ENCODE measurements around the gene WBP11. TPM values are rescaled to one million over a fixed set of nuclear protein-coding genes. Genes with fewer than 3 reads are reported as not detected.
A peak's percentile ranks its signal among the peaks of the same experiment; 100 is the strongest.

The WBP11 gene
- total RNA-seq, 1 donor from 2014 or later, result 72.1 TPM

- Histone ChIP-seq H3K9ac (ENCODE audit: low read length) (no peak overlapping the region), H2AFZ (ENCODE audit: low read depth, low read length) (peak overlapping the region; percentile 33), H3K27ac (ENCODE audit: low read depth, low read length) (no peak overlapping the region), H3K27me3 (ENCODE audit: insufficient read depth, low read length) (no peaks in the 10 kb centered on the region), H3K4me1 (ENCODE audit: insufficient read depth, low read length) (no peaks in the 10 kb centered on the region), H3K36me3 (ENCODE audit: insufficient read depth, low read length) (no peaks in the 10 kb centered on the region), H3K79me2 (ENCODE audit: insufficient read depth, low read length) (no peaks in the 10 kb centered on the region), H3K4me3 (ENCODE audit: insufficient read depth, low read depth, low read length) (no peak overlapping the region), H4K20me1 (ENCODE audit: insufficient read depth, low read length) (no peaks in the 10 kb centered on the region), H3K4me2 (ENCODE audit: low read length) (peak overlapping the region; percentile 38), H3K9me3 (ENCODE audit: insufficient read depth, low read depth, low read length) (no peaks in the 10 kb centered on the region)
- Mint-ChIP-seq H3K9me3 (ENCODE audit: unreplicated experiment) (peaks cover 7% of the 10 kb centered on the region), H3K4me1 (ENCODE audit: low read depth, unreplicated experiment) (no peaks in the 10 kb centered on the region), H3K4me3 (ENCODE audit: unreplicated experiment) (no peak overlapping the region), H3K27me3 (ENCODE audit: low read depth, unreplicated experiment) (no peaks in the 10 kb centered on the region), H3K27ac (ENCODE audit: unreplicated experiment) (no peak overlapping the region), H3K36me3 (ENCODE audit: low read depth, unreplicated experiment) (peaks cover 13% of the 10 kb centered on the region)
- peak; percentile 14 for TF ChIP-seq CTCF (IDR thresholded peaks at IDR 0.05; ENCODE audit: insufficient read depth, low read depth, low read length)
- TF ChIP-seq EZH2 (IDR thresholded peaks at IDR 0.05; ENCODE audit: insufficient read depth, low read length), result no peak
- FAIRE-seq (no peak), DNase-seq (ENCODE audit: low read depth) (no peak)
These were observed 46.7 kb downstream of the WBP11 start for GRCh38 chr12:14756334-14757143.

GRCh38 chr12:14751986-14752385, 51.3 kb downstream of the WBP11 start:
- H2AFZ ChIP-seq (ENCODE audit: low read depth, low read length), result no peak overlapping the region
- no peak overlapping the region for H3K4me2 ChIP-seq (ENCODE audit: low read length)
- FAIRE-seq (no peak), DNase-seq (ENCODE audit: low read depth) (no peak)
- no peaks in the 10 kb centered on the region for H3K36me3 ChIP-seq (ENCODE audit: insufficient read depth, low read length)
- no peaks in the 10 kb centered on the region for H3K36me3 Mint-ChIP-seq (ENCODE audit: low read depth, unreplicated experiment)
- H3K4me1 Mint-ChIP-seq (ENCODE audit: low read depth, unreplicated experiment), result no peaks in the 10 kb centered on the region
- no peaks in the 10 kb centered on the region for H3K79me2 ChIP-seq (ENCODE audit: insufficient read depth, low read length)
- no peaks in the 10 kb centered on the region for H3K27me3 Mint-ChIP-seq (ENCODE audit: low read depth, unreplicated experiment)
- H4K20me1 ChIP-seq (ENCODE audit: insufficient read depth, low read length), result no peaks in the 10 kb centered on the region
- H3K9ac ChIP-seq (ENCODE audit: low read length), result no peak overlapping the region
- H3K27ac ChIP-seq (ENCODE audit: low read depth, low read length), result no peak overlapping the region
- TF ChIP-seq EZH2 (IDR thresholded peaks at IDR 0.05; ENCODE audit: insufficient read depth, low read length) (no peak), CTCF (IDR thresholded peaks at IDR 0.05; ENCODE audit: insufficient read depth, low read depth, low read length) (no peak)
- H3K4me1 ChIP-seq (ENCODE audit: insufficient read depth, low read length), result no peaks in the 10 kb centered on the region
- no peaks in the 10 kb centered on the region for H3K9me3 ChIP-seq (ENCODE audit: insufficient read depth, low read depth, low read length)
- H3K4me3 Mint-ChIP-seq (ENCODE audit: unreplicated experiment), result no peak overlapping the region
- no peaks in the 10 kb centered on the region for H3K9me3 Mint-ChIP-seq (ENCODE audit: unreplicated experiment)
- no peak overlapping the region for H3K27ac Mint-ChIP-seq (ENCODE audit: unreplicated experiment)
- no peak overlapping the region for H3K4me3 ChIP-seq (ENCODE audit: insufficient read depth, low read depth, low read length)
- no peaks in the 10 kb centered on the region for H3K27me3 ChIP-seq (ENCODE audit: insufficient read depth, low read length)

GRCh38 chr12:14743061-14743460, 60.2 kb downstream of the WBP11 start:
- no peak for FAIRE-seq
- Histone ChIP-seq H3K9me3 (ENCODE audit: insufficient read depth, low read depth, low read length) (no peaks in the 10 kb centered on the region), H4K20me1 (ENCODE audit: insufficient read depth, low read length) (no peaks in the 10 kb centered on the region), H3K27ac (ENCODE audit: low read depth, low read length) (no peak overlapping the region), H3K36me3 (ENCODE audit: insufficient read depth, low read length) (no peaks in the 10 kb centered on the region), H3K4me1 (ENCODE audit: insufficient read depth, low read length) (no peaks in the 10 kb centered on the region), H2AFZ (ENCODE audit: low read depth, low read length) (no peak overlapping the region), H3K4me3 (ENCODE audit: insufficient read depth, low read depth, low read length) (no peak overlapping the region), H3K9ac (ENCODE audit: low read length) (no peak overlapping the region), H3K4me2 (ENCODE audit: low read length) (no peak overlapping the region), H3K79me2 (ENCODE audit: insufficient read depth, low read length) (no peaks in the 10 kb centered on the region), H3K27me3 (ENCODE audit: insufficient read depth, low read length) (no peaks in the 10 kb centered on the region)
- H3K27ac Mint-ChIP-seq (ENCODE audit: unreplicated experiment), result no peak overlapping the region
- no peak for TF ChIP-seq EZH2 (IDR thresholded peaks at IDR 0.05; ENCODE audit: insufficient read depth, low read length)
- TF ChIP-seq CTCF (IDR thresholded peaks at IDR 0.05; ENCODE audit: insufficient read depth, low read depth, low read length), result no peak
- H3K4me3 Mint-ChIP-seq (ENCODE audit: unreplicated experiment), result no peak overlapping the region
- no peaks in the 10 kb centered on the region for H3K27me3 Mint-ChIP-seq (ENCODE audit: low read depth, unreplicated experiment)
- no peaks in the 10 kb centered on the region for H3K4me1 Mint-ChIP-seq (ENCODE audit: low read depth, unreplicated experiment)
- peaks cover 9% of the 10 kb centered on the region for H3K9me3 Mint-ChIP-seq (ENCODE audit: unreplicated experiment)
- peaks cover 10% of the 10 kb centered on the region for H3K36me3 Mint-ChIP-seq (ENCODE audit: low read depth, unreplicated experiment)
- no peak for DNase-seq (ENCODE audit: low read depth)

Data from astrocyte (in vitro differentiated cells and primary cell).